ENCODE results near the gene ANKRD22.

- TF ChIP-seq CEBPB (IDR thresholded peaks at IDR 0.05): no peak
- TF ChIP-seq NFIC (IDR thresholded peaks at IDR 0.05): no peak
- TF ChIP-seq EGR1 (IDR thresholded peaks at IDR 0.05): no peak
- TF ChIP-seq EP300 (IDR thresholded peaks at IDR 0.05; ENCODE audit: borderline replicate concordance): no peak
- no peak for TF ChIP-seq TAF1 (IDR thresholded peaks at IDR 0.05; ENCODE audit: low read depth)
- no peak for TF ChIP-seq REST (IDR thresholded peaks at IDR 0.05; ENCODE audit: low read depth)
- no peak for TF ChIP-seq FOXM1 (IDR thresholded peaks at IDR 0.05; ENCODE audit: borderline replicate concordance, low read depth)
- no peak; the same call in 1 of the 2 replicates for TF ChIP-seq MAX (IDR thresholded peaks at IDR 0.05)
- TF ChIP-seq YY1 (IDR thresholded peaks at IDR 0.05; ENCODE audit: low read depth): peak; percentile 56; the same call in 1 of the 2 replicates
- no peak for TF ChIP-seq ZBTB7A (IDR thresholded peaks at IDR 0.05; ENCODE audit: low read depth)
- TF ChIP-seq TEAD4 (IDR thresholded peaks at IDR 0.05): no peak
- TF ChIP-seq CREB1 (IDR thresholded peaks at IDR 0.05; ENCODE audit: low read depth): no peak
- no peak for TF ChIP-seq TCF12 (IDR thresholded peaks at IDR 0.05; ENCODE audit: low read depth)
- TF ChIP-seq RAD21 (IDR thresholded peaks at IDR 0.05; ENCODE audit: low read depth): peak; percentile 100
Observed at GRCh38 chr10:88835096-88835909, 16.3 kb downstream of the ANKRD22 start.
